NCI-H1092 (cell line): ENCODE measurements around the gene KRT2.

Source experiments
- DNase-seq: peaks from one replicate; lab custom pipeline; 2025; lab: John Stamatoyannopoulos, UW

The KRT2 gene

GRCh38 chr12:52615208-52615868 lies 36.7 kb downstream of the KRT2 start:
- DNase-seq, result no peak

GRCh38 chr12:52614381-52615207 lies 37.4 kb downstream of the KRT2 start:
- no peak for DNase-seq

GRCh38 chr12:52613384-52614030 lies 38.5 kb downstream of the KRT2 start:
- DNase-seq, result no peak

GRCh38 chr12:52612431-52613383 lies 39.3 kb downstream of the KRT2 start:
- DNase-seq, result no peak

- no peak for DNase-seq
These were observed 40.9 kb downstream of the KRT2 start for GRCh38 chr12:52611080-52611468.

GRCh38 chr12:52608826-52609630 lies 43.0 kb downstream of the KRT2 start:
- DNase-seq, result no peak

GRCh38 chr12:52608161-52608560 lies 43.9 kb downstream of the KRT2 start:
- DNase-seq, result no peak

GRCh38 chr12:52607314-52607713 lies 44.7 kb downstream of the KRT2 start:
- no peak for DNase-seq

GRCh38 chr12:52606581-52607218 lies 45.3 kb downstream of the KRT2 start:
- DNase-seq, result no peak

- DNase-seq, result no peak
These were observed 45.9 kb downstream of the KRT2 start for GRCh38 chr12:52606096-52606495.

GRCh38 chr12:52605542-52605941 lies 46.5 kb downstream of the KRT2 start:
- no peak for DNase-seq

- no peak for DNase-seq
These were observed 47.2 kb downstream of the KRT2 start for GRCh38 chr12:52604859-52605258.

- DNase-seq, result no peak
These were observed 48.7 kb downstream of the KRT2 start for GRCh38 chr12:52603314-52603713.

GRCh38 chr12:52602552-52602951 lies 49.5 kb downstream of the KRT2 start:
- DNase-seq, result no peak

GRCh38 chr12:52601671-52602070 lies 50.3 kb downstream of the KRT2 start:
- DNase-seq, result no peak

GRCh38 chr12:52600941-52601481 lies 51.0 kb downstream of the KRT2 start, which contains the start of gene KRT72:
TSS of gene KRT72 (minus strand) at chr12:52601463. CDS start at chr12:52601452, 11 bp downstream.
- no peak for DNase-seq

GRCh38 chr12:52600475-52600874 lies 51.5 kb downstream of the KRT2 start:
- no peak for DNase-seq

GRCh38 chr12:52600071-52600470 lies 51.9 kb downstream of the KRT2 start:
- no peak for DNase-seq

GRCh38 chr12:52598966-52599365 lies 53.0 kb downstream of the KRT2 start:
- no peak for DNase-seq
